Ovary (tissue), 3 donors: ENCODE data around the gene KDM4C.

Source experiments
- POLR2A ChIP-seq: fragments of 450-650 bp; IDR thresholded peaks from one replicate; pipeline ENCODE4 v1.6.1; 2017; ENCODE audit warnings: antibody characterized with exemption, mild to moderate bottlenecking, moderate library complexity
- TF ChIP-seq, protein P1 (sequence below), 3 donors: fragments of 450-650 bp in 2 of 3; fragments of 200-600 bp in 1 of 3; IDR thresholded peaks; one replicate each; pipeline versions ENCODE4 v1.5.1 to v1.8.0; 2016 to 2022; ENCODE audit warnings: antibody characterized with exemption in 3 of 3, mild to moderate bottlenecking in 1 of 3
- donor health status: DM: no; HTN: no; CAD: no.

DNA sequence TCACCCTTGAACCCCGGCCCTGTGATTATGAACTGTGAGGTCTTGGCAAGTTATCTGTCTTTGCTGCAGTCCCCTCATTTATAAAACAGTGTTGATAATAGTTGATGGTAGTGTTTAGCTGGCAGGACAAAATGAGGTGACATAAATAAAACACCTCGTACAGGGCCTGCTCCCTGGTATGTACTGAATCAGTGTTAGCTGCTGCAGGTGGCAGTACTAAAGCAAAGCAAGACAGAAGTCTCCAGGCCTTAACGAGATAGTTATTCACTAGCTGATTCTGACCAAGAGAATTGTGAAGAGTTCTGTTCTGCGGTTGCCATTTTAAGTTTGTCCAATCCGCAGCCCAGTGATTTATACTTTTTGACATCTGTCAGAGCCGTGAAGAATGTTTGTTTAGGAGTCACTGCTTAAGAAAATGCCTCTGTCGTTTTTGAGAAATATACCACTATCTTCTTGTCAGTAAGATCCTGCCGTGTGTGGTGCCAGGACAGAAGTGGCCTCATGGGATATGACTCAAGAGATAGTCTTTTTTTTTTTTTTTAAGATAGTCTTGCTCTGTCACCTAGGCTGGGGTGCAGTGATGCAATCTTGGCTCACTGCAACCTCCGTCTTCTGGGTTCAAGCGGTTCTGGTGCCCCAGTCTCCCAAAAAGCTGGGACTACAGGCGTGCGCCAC is 75.9 kb downstream of the KDM4C start:
- TF ChIP-seq, protein P1, sequence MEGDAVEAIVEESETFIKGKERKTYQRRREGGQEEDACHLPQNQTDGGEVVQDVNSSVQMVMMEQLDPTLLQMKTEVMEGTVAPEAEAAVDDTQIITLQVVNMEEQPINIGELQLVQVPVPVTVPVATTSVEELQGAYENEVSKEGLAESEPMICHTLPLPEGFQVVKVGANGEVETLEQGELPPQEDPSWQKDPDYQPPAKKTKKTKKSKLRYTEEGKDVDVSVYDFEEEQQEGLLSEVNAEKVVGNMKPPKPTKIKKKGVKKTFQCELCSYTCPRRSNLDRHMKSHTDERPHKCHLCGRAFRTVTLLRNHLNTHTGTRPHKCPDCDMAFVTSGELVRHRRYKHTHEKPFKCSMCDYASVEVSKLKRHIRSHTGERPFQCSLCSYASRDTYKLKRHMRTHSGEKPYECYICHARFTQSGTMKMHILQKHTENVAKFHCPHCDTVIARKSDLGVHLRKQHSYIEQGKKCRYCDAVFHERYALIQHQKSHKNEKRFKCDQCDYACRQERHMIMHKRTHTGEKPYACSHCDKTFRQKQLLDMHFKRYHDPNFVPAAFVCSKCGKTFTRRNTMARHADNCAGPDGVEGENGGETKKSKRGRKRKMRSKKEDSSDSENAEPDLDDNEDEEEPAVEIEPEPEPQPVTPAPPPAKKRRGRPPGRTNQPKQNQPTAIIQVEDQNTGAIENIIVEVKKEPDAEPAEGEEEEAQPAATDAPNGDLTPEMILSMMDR (IDR thresholded peaks at IDR 0.05) = no peak
- TF ChIP-seq POLR2A = no peak
